IMR-90 (cell line): ENCODE data around the gene PDC.
A peak's percentile ranks its signal among the peaks of the same experiment; 100 is the strongest.

Experiments
- BHLHE40 ChIP-seq: fragments of 150-350 bp; IDR thresholded peaks from 2 replicates; pipeline ENCODE4 v1.6.1; 2016; ENCODE audit warnings: mild to moderate bottlenecking, low read depth, low read length
- CEBPB ChIP-seq: IDR thresholded peaks from 2 replicates; pipeline ENCODE4 v1.6.1; 2012; ENCODE audit warnings: low read depth, low read length, improper control_type of control experiment
- CHD1 ChIP-seq: IDR thresholded peaks from 2 replicates; pipeline ENCODE4 v1.6.1; 2012; ENCODE audit warnings: low read depth, low read length, improper control_type of control experiment
- CTCF ChIP-seq: conservative IDR thresholded peaks from 2 replicates; pipeline ENCODE4 v1.5.1; 2012; ENCODE audit warnings: mild to moderate bottlenecking, low read depth, low read length, improper control_type of control experiment
- ELK1 ChIP-seq: fragments of 150-350 bp; IDR thresholded peaks from 2 replicates; pipeline ENCODE4 v1.6.1; 2016; ENCODE audit warnings: low read depth, mild to moderate bottlenecking, low read length, moderate library complexity, borderline replicate concordance
- FOS ChIP-seq: fragments of 150-350 bp; IDR thresholded peaks from 2 replicates; pipeline ENCODE4 v1.6.1; 2016; ENCODE audit warnings: low read depth, low read length
- MAFK ChIP-seq: IDR thresholded peaks from 2 replicates; pipeline ENCODE4 v1.6.1; 2012; ENCODE audit warnings: low read depth, low read length, improper control_type of control experiment
- MXI1 ChIP-seq: IDR thresholded peaks from 2 replicates; pipeline ENCODE4 v1.6.1; 2012; ENCODE audit warnings: low read depth, mild to moderate bottlenecking, low read length, moderate library complexity, borderline replicate concordance
- NFE2L2 ChIP-seq: fragments of 150-350 bp; IDR thresholded peaks from 2 replicates; pipeline ENCODE4 v1.6.1; 2016; ENCODE audit warnings: low read depth, mild to moderate bottlenecking, low read length
- POLR2A ChIP-seq: IDR thresholded peaks from 2 replicates; pipeline ENCODE4 v1.6.1; 2012; ENCODE audit warnings: mild to moderate bottlenecking, low read depth, low read length
- RAD21 ChIP-seq: IDR thresholded peaks from 2 replicates; pipeline ENCODE4 v1.6.1; 2012; ENCODE audit warnings: low read length, improper control_type of control experiment
- RFX5 ChIP-seq: IDR thresholded peaks from 2 replicates; pipeline ENCODE4 v1.8.0; 2012; ENCODE audit warnings: low read depth, mild to moderate bottlenecking, low read length, moderate library complexity
- SMC3 ChIP-seq: fragments of 150-350 bp; IDR thresholded peaks from 2 replicates; pipeline ENCODE4 v1.6.1; 2016; ENCODE audit warnings: low read depth, mild to moderate bottlenecking, antibody characterized with exemption, low read length, moderate library complexity
- USF2 ChIP-seq: fragments of 150-350 bp; IDR thresholded peaks from 2 replicates; pipeline ENCODE4 v1.6.1; 2017; ENCODE audit warnings: mild to moderate bottlenecking, antibody characterized with exemption, low read length, low read depth

DNA sequence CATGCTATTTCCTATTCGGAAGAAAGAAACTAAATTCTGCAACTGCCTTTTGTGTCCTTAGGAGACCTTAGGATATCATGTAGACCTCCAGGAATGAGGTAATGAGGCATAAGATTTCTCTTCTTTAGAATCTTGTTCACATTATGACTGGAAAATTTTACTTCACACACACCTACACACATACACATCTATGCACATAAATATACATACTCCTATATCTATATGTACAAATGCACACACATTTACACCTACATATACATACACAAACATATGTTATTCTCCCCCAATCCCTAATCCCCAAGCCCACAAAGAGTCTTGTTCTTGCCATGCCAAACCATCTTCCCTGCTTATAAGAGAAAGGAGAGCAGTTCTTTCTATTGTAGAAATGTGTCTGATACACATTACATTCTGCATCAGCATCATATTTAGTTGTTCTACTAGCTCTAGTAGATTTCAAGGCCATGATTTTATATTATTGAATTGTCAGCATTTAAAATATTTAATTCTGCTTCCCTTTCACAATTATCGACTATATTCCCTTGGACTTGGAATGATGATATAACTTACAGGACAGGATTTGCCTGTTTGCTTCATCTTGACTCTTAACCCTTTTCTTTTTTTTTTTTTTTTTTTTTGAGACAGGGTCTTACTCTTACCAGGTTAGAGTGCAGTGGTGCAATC, 35.4 kb upstream of the PDC start:
- TF ChIP-seq CTCF (no peak), FOS (no peak), CEBPB (no peak), POLR2A (no peak), CHD1 (no peak), USF2 (no peak), BHLHE40 (no peak), RAD21 (no peak), MXI1 (no peak), SMC3 (no peak), NFE2L2 (no peak), MAFK (peak; percentile 34; the same call in 1 of the 2 replicates), RFX5 (no peak), ELK1 (no peak)
